ENCODE results near the gene ZXDC.

Gene ZXDC

GRCh38 chr3:126390201-126390600, 85.5 kb downstream of the ZXDC start:
- no peak overlapping the region for H3K4me3 Mint-ChIP-seq
- no peaks in the 10 kb centered on the region for H3K36me3 Mint-ChIP-seq (ENCODE audit: low read depth)
- no peak overlapping the region for H3K27ac Mint-ChIP-seq

GRCh38 chr3:126389794-126390146, 85.9 kb downstream of the ZXDC start:
- no peaks in the 10 kb centered on the region for H3K9me3 Mint-ChIP-seq
- H3K36me3 Mint-ChIP-seq (ENCODE audit: low read depth): no peaks in the 10 kb centered on the region
- DNase-seq (ENCODE audit: low spot score): no peak
- peaks cover 3% of the 10 kb centered on the region for H3K4me1 Mint-ChIP-seq (ENCODE audit: low read depth)
- H3K27me3 Mint-ChIP-seq (ENCODE audit: low read depth): peaks cover 36% of the 10 kb centered on the region
- peak overlapping the region; percentile 21 for H3K4me3 Mint-ChIP-seq
- H3K27ac Mint-ChIP-seq: no peak overlapping the region

More at GRCh38 chr3:126390201-126390600, 85.5 kb downstream of the ZXDC start:
- DNase-seq (ENCODE audit: low spot score): no peak
- no peaks in the 10 kb centered on the region for H3K9me3 Mint-ChIP-seq
- peaks cover 38% of the 10 kb centered on the region for H3K27me3 Mint-ChIP-seq (ENCODE audit: low read depth)
- peaks cover 3% of the 10 kb centered on the region for H3K4me1 Mint-ChIP-seq (ENCODE audit: low read depth)

GRCh38 chr3:126389112-126389793, 86.4 kb downstream of the ZXDC start:
- no peaks in the 10 kb centered on the region for H3K9me3 Mint-ChIP-seq
- DNase-seq (ENCODE audit: low spot score): peak; percentile 44
- H3K4me1 Mint-ChIP-seq (ENCODE audit: low read depth): peaks cover 3% of the 10 kb centered on the region
- peak overlapping the region; percentile 21 for H3K4me3 Mint-ChIP-seq
- peaks cover 34% of the 10 kb centered on the region for H3K27me3 Mint-ChIP-seq (ENCODE audit: low read depth)
- H3K27ac Mint-ChIP-seq: no peak overlapping the region
- no peaks in the 10 kb centered on the region for H3K36me3 Mint-ChIP-seq (ENCODE audit: low read depth)

All from T-helper 2 cell treated with Interferon-gamma antibody and Interleukin-4, amounts not matched to agents 5 μg/mL and 100 μg/mL, for 36 hours (primary cell).